ENCODE results near the gene TIMM13.
"Not testable (repeated sequence)": the region's sequence is repeated elsewhere in the genome, so short reads cannot be mapped to it uniquely, and the experiment has no call there.

GRCh38 chr19:2463694-2464093 is 36.3 kb upstream of the TIMM13 start:
- TF ChIP-seq, protein P1, sequence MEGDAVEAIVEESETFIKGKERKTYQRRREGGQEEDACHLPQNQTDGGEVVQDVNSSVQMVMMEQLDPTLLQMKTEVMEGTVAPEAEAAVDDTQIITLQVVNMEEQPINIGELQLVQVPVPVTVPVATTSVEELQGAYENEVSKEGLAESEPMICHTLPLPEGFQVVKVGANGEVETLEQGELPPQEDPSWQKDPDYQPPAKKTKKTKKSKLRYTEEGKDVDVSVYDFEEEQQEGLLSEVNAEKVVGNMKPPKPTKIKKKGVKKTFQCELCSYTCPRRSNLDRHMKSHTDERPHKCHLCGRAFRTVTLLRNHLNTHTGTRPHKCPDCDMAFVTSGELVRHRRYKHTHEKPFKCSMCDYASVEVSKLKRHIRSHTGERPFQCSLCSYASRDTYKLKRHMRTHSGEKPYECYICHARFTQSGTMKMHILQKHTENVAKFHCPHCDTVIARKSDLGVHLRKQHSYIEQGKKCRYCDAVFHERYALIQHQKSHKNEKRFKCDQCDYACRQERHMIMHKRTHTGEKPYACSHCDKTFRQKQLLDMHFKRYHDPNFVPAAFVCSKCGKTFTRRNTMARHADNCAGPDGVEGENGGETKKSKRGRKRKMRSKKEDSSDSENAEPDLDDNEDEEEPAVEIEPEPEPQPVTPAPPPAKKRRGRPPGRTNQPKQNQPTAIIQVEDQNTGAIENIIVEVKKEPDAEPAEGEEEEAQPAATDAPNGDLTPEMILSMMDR (IDR thresholded peaks at IDR 0.05) = not testable (repeated sequence)
- TF ChIP-seq POLR2A (IDR thresholded peaks at IDR 0.05) = not testable (repeated sequence)
